Measurements from ENCODE around the gene MAFG. TPM values are rescaled to one million over a fixed set of nuclear protein-coding genes. Genes with fewer than 3 reads are reported as not detected.
A peak's percentile ranks its signal among the peaks of the same experiment; 100 is the strongest.

Gene MAFG
- total and polyA plus RNA-seq, 5 donors from 2014 or later, result 2.2 to 14.3 (median 2.7) TPM

DNA sequence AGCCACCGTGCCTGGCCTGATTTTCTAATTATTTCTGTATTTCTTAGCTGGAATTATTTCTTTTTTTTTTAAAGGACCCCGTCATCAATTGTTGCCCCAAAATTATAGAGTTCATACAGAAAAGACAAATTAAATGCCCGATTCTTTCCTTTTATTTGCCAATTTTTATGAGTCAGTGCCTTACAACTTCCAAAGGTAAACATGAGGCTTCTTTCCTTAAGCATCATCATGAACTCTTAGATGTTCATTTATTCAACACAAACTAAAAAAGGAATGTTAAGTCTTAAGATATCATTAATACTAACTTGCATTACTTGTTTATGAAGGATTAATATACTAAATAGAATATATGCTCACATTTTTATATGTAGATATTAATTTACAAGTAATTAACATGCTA lies 49.2 kb downstream of the MAFG start:
- Mint-ChIP-seq H3K4me1 (peaks cover 0 to 13% (median 4%) of the 10 kb centered on the region in 4 donors), H3K36me3 (peaks cover 8% of the 10 kb centered on the region), H3K4me3 (peak overlapping the region in 1 of 4 donors; percentile 7), H3K9me3 (no peaks in the 10 kb centered on the region), H3K27ac (no peak overlapping the region), H3K27me3 (no peaks in the 10 kb centered on the region)
- ATAC-seq (ENCODE audit: low read depth in 2 of 2) (no peak), DNase-seq (no peak)
- Histone ChIP-seq H3K4me3 (ENCODE audit: low read depth, low read length) (no peak overlapping the region), H3K9me3 (ENCODE audit: control insufficient read depth in 2 of 2, low read length in 2 of 2) (no peaks in the 10 kb centered on the region), H3K36me3 (ENCODE audit: control insufficient read depth, insufficient read depth, low read length) (peaks cover 14% of the 10 kb centered on the region), H3K27me3 (ENCODE audit: control insufficient read depth, insufficient read depth, low read length) (no peaks in the 10 kb centered on the region), H3K4me1 (ENCODE audit: control insufficient read depth, insufficient read depth, low read length, poor library complexity, severe bottlenecking) (no peaks in the 10 kb centered on the region), H3K27ac (ENCODE audit: insufficient read depth, low read length, poor library complexity, severe bottlenecking) (no peak overlapping the region)

DNA sequence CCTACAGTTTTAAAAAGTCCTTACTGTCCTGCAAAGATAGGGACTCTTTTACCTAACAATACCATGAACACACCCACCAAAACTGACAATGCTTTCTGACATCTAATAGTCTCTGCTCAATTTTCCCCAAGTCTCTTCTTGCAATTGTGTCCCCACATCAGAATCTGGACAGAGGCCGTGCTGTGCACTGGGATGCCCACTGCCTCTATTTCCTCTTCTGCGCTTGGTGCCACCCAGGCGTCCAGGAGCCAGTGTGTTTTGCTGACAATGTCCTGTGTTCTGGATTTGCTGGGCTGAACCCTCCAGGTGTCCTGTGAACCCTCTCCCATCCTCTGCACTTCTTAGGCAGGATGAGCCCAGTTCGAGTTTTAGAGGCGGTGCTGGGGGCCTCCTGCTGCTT lies 50.0 kb downstream of the MAFG start:
- Histone ChIP-seq H3K4me1 (ENCODE audit: control insufficient read depth, insufficient read depth, low read length, poor library complexity, severe bottlenecking) (peaks cover 5% of the 10 kb centered on the region), H3K27me3 (ENCODE audit: control insufficient read depth, insufficient read depth, low read length) (no peaks in the 10 kb centered on the region), H3K9me3 (ENCODE audit: control insufficient read depth in 2 of 2, low read length in 2 of 2) (no peaks in the 10 kb centered on the region), H3K27ac (ENCODE audit: insufficient read depth, low read length, poor library complexity, severe bottlenecking) (no peak overlapping the region), H3K36me3 (ENCODE audit: control insufficient read depth, insufficient read depth, low read length) (peaks cover 11% of the 10 kb centered on the region), H3K4me3 (ENCODE audit: low read depth, low read length) (no peak overlapping the region)
- H3K27me3 Mint-ChIP-seq, result no peaks in the 10 kb centered on the region
- peaks cover 0 to 21% (median 4%) of the 10 kb centered on the region in 4 donors for H3K4me1 Mint-ChIP-seq
- no peak for ATAC-seq (ENCODE audit: low read depth in 2 of 2)
- peak overlapping the region in 2 of 4 donors; percentile 38 to 61 for H3K4me3 Mint-ChIP-seq
- peaks cover 5% of the 10 kb centered on the region for H3K36me3 Mint-ChIP-seq
- peaks cover 0 to 1% (median 0%) of the 10 kb centered on the region in 7 donors for H3K9me3 Mint-ChIP-seq
- no peak overlapping the region for H3K27ac Mint-ChIP-seq
- DNase-seq, result no peak

DNA sequence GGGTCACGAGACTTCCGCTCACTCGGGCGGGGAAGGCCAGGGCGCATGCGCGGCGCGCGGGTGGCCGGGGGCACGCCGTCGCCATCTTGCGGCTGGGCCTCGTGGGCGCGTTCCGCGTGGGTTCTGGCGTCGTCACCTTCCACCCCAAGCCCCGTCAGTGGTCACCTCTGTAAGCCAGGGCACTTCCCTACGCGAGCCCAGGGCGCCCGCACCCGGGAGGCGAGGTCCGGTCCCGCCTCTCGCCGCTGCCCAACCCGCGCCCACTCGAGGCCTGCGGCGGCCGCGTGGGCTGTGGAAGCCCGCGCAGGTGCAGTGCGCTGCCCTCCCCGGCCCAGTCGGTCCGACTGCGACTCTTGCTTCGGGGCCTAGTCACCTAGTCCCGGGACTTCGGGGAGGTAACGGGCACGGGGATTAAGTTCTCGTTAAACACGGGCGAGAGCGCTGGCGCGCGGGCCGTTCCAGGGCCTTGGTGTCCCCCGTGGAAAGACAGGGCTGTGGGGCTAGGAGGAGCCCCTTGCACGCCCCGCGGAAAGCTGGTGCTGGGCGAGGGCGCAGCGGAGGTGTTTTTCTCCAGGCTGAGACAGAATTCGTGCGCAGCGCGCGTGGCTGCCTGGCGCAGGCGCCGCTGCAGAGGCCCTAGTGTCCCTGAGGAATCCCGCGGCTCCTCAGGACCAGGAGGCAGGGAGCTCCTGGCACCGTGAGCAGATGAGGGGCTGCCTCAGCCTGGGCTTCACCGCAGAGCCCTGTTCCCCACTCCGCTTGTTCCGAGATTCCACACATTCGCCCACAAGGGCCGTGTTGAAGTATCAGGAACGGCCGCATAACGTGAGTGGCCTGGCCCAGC lies 55.9 kb downstream of the MAFG start:
- ATAC-seq (ENCODE audit: low read depth in 2 of 2) (peak; percentile 31 to 37), DNase-seq (peak; percentile 93 to 97 (median 95))
- peaks cover 3% of the 10 kb centered on the region for H3K36me3 Mint-ChIP-seq
- Histone ChIP-seq H3K27ac (ENCODE audit: insufficient read depth, low read length, poor library complexity, severe bottlenecking) (peak overlapping the region; percentile 97), H3K27me3 (ENCODE audit: control insufficient read depth, insufficient read depth, low read length) (no peaks in the 10 kb centered on the region), H3K36me3 (ENCODE audit: control insufficient read depth, insufficient read depth, low read length) (peaks cover 16% of the 10 kb centered on the region), H3K4me1 (ENCODE audit: control insufficient read depth, insufficient read depth, low read length, poor library complexity, severe bottlenecking) (peaks cover 47% of the 10 kb centered on the region), H3K9me3 (ENCODE audit: control insufficient read depth in 2 of 2, low read length in 2 of 2) (no peaks in the 10 kb centered on the region), H3K4me3 (ENCODE audit: low read depth, low read length) (peak overlapping the region; percentile 62)
- peak overlapping the region; percentile 92 to 94 (median 93) for H3K27ac Mint-ChIP-seq
- H3K9me3 Mint-ChIP-seq, result peaks cover 0 to 1% (median 0%) of the 10 kb centered on the region in 7 donors
- H3K4me1 Mint-ChIP-seq, result peaks cover 0 to 50% (median 9%) of the 10 kb centered on the region in 4 donors
- no peaks in the 10 kb centered on the region for H3K27me3 Mint-ChIP-seq
- peak overlapping the region; percentile 87 to 91 (median 90) for H3K4me3 Mint-ChIP-seq

DNA sequence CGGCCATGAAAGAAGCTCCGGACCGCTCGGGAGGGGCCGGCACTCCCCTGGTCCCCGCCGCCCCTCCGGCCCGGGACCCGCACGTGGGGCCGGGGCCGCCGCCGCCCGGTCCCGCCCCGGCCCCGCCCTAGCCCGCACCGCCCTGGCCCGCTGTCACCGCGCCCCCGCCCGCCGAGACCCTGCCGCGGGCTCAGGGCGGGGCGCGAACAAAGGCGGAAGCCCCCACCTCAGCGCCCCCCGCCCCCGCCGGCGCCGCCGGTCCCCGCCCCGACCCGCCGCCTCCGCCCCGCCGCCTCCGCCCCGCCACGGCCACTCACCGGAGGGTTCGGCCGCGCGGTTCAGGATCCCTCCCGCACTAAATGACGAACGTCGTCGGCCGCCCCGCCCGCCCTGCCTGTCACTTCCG lies 56.6 kb downstream of the MAFG start, which contains the start of gene ARHGDIA:
Gene ARHGDIA (minus strand): TSS at position 357 of the 406 bp plus-strand sequence. CDS start 1,407 bp downstream, outside the sequence.
- Mint-ChIP-seq H3K4me1 (peaks cover 0 to 50% (median 9%) of the 10 kb centered on the region in 4 donors), H3K27me3 (no peaks in the 10 kb centered on the region), H3K9me3 (peaks cover 0 to 1% (median 0%) of the 10 kb centered on the region in 7 donors), H3K27ac (peak within 1 kb of the TSS; percentile 92 to 95 (median 93)), H3K4me3 (peak within 1 kb of the TSS; percentile 88 to 99 (median 91)), H3K36me3 (peaks cover 3% of the 10 kb centered on the region)
- peaks cover 16% of the 10 kb centered on the region for H3K36me3 ChIP-seq (ENCODE audit: control insufficient read depth, insufficient read depth, low read length)
- peaks cover 48% of the 10 kb centered on the region for H3K4me1 ChIP-seq (ENCODE audit: control insufficient read depth, insufficient read depth, low read length, poor library complexity, severe bottlenecking)
- DNase-seq (no peak), ATAC-seq (ENCODE audit: low read depth in 2 of 2) (peak; percentile 68 to 72)
- H3K27ac ChIP-seq (ENCODE audit: insufficient read depth, low read length, poor library complexity, severe bottlenecking), result peak within 1 kb of the TSS; percentile 97
- no peaks in the 10 kb centered on the region for H3K27me3 ChIP-seq (ENCODE audit: control insufficient read depth, insufficient read depth, low read length)
- peak within 1 kb of the TSS; percentile 67 for H3K4me3 ChIP-seq (ENCODE audit: low read depth, low read length)
- no peaks in the 10 kb centered on the region for H3K9me3 ChIP-seq (ENCODE audit: control insufficient read depth in 2 of 2, low read length in 2 of 2)

DNA sequence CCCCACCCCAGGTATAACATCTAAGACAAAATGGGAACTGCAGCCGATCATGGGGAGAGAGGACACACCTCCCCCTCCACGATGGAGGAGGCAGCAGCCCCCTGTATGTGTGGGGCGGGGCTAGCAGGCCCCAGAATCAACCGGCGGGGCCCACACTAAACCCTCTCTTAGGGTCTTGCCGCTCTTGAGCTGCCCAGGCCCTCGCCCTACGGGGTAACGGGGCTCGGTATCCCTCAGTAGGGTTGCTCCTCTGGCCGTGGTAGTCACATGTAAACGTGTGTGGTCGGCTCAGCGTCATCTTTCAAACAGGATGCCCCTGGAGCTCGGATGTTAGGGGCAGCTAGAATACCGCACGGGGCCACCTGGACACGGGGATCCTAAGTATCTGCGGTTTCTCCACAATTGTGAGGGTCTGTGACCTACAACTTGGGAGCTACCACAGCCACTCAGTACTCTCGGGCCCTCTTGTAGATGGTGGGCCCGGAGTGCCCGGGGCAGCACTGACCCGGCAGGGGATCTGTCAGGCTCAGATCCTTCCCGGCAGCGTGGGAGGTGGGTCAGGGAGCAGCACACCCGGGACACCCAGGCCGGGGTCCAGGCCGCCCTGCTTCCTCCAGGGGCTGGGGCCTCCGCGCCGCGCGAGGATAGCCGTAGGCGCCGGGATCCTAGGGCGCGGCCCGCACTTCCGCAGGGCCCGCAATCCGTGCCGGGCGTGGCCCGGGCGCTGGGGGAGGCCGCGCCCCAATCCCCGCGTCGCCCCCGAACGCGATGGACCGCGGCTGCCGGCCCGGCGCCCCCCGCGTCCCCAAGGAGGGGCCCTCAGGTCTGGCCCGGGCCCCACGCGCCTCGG lies 57.2 kb downstream of the MAFG start:
- Histone ChIP-seq H3K27me3 (ENCODE audit: control insufficient read depth, insufficient read depth, low read length) (no peaks in the 10 kb centered on the region), H3K4me3 (ENCODE audit: low read depth, low read length) (peak overlapping the region; percentile 67), H3K36me3 (ENCODE audit: control insufficient read depth, insufficient read depth, low read length) (peaks cover 16% of the 10 kb centered on the region), H3K9me3 (ENCODE audit: control insufficient read depth in 2 of 2, low read length in 2 of 2) (no peaks in the 10 kb centered on the region), H3K4me1 (ENCODE audit: control insufficient read depth, insufficient read depth, low read length, poor library complexity, severe bottlenecking) (peaks cover 48% of the 10 kb centered on the region), H3K27ac (ENCODE audit: insufficient read depth, low read length, poor library complexity, severe bottlenecking) (peak overlapping the region; percentile 97)
- DNase-seq (peak in 2 of 3 donors; percentile 40 to 77), ATAC-seq (ENCODE audit: low read depth in 2 of 2) (peak; percentile 18 to 19)
- Mint-ChIP-seq H3K36me3 (peaks cover 3% of the 10 kb centered on the region), H3K27me3 (no peaks in the 10 kb centered on the region), H3K4me3 (peak overlapping the region; percentile 86 to 99 (median 90)), H3K9me3 (peaks cover 0 to 1% (median 0%) of the 10 kb centered on the region in 7 donors), H3K4me1 (peaks cover 0 to 53% (median 9%) of the 10 kb centered on the region in 4 donors), H3K27ac (peak overlapping the region; percentile 82 to 95 (median 91))

DNA sequence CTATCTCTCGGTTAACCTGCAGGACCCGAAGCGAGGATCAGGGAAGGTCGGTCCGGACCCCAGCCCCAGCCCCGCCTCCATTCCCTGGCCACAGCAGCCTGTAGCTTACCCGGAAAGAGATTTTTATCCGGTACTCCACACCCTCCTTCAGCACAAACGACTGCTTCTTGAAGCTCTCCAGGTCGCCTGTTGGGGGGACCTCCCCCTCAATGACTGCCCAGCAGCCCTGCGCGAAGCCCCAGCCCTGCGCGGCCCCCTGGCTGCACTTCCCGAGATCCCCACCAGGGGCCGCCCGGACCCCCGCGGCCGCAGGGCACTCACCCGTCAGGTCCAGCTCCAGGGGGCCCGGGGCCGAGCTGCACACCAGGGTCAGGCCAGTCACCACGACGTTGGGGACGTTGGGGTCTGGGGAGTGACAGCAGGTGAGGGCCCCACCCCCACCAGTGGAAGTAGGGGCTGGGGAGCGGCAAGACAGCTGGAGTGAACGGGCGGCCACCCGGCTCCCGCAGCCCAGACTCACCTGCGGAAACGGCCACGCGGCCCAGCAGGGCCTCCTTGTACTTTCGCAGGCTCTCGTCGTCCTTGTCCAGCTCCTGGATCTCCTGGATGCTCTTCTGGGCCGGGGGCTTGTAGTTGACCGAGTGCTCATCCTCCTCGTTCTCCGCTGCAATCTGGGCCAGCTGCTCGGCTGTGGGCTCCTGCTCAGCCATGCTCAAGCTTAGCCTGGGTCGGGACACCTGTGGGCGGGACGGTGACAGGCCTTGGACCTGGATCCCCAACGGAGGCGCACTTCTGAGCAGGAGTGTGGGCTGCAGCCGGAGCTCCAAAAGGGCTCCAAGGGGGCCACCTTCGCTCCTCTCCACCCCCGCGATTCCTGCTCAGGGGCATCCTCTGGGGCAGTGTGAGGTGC lies 58.1 kb downstream of the MAFG start:
- H3K4me3 ChIP-seq (ENCODE audit: low read depth, low read length), result no peak overlapping the region
- Mint-ChIP-seq H3K36me3 (peaks cover 3% of the 10 kb centered on the region), H3K27me3 (no peaks in the 10 kb centered on the region), H3K4me3 (peak overlapping the region; percentile 86 to 99 (median 90)), H3K27ac (peak overlapping the region; percentile 43 to 95 (median 91)), H3K4me1 (peaks cover 0 to 52% (median 8%) of the 10 kb centered on the region in 4 donors), H3K9me3 (peaks cover 0 to 1% (median 0%) of the 10 kb centered on the region in 7 donors)
- peaks cover 48% of the 10 kb centered on the region for H3K4me1 ChIP-seq (ENCODE audit: control insufficient read depth, insufficient read depth, low read length, poor library complexity, severe bottlenecking)
- peak overlapping the region; percentile 97 for H3K27ac ChIP-seq (ENCODE audit: insufficient read depth, low read length, poor library complexity, severe bottlenecking)
- no peaks in the 10 kb centered on the region for H3K9me3 ChIP-seq (ENCODE audit: control insufficient read depth in 2 of 2, low read length in 2 of 2)
- ATAC-seq (ENCODE audit: low read depth in 2 of 2), result no peak
- H3K27me3 ChIP-seq (ENCODE audit: control insufficient read depth, insufficient read depth, low read length), result no peaks in the 10 kb centered on the region
- peaks cover 16% of the 10 kb centered on the region for H3K36me3 ChIP-seq (ENCODE audit: control insufficient read depth, insufficient read depth, low read length)
- DNase-seq, result peak in 1 of 3 donors; percentile 31
